ENCODE measurements around the gene FGD4.

GRCh38 chr12:32478858-32479725 is 79.7 kb downstream of the FGD4 start:
- TF ChIP-seq EZH2 (IDR thresholded peaks at IDR 0.05) (no peak), POLR2AphosphoS5 (IDR thresholded peaks at IDR 0.05; ENCODE audit: borderline replicate concordance, low read depth, low read length) (no peak)
